ENCODE data around the gene OSBPL5.

DNA sequence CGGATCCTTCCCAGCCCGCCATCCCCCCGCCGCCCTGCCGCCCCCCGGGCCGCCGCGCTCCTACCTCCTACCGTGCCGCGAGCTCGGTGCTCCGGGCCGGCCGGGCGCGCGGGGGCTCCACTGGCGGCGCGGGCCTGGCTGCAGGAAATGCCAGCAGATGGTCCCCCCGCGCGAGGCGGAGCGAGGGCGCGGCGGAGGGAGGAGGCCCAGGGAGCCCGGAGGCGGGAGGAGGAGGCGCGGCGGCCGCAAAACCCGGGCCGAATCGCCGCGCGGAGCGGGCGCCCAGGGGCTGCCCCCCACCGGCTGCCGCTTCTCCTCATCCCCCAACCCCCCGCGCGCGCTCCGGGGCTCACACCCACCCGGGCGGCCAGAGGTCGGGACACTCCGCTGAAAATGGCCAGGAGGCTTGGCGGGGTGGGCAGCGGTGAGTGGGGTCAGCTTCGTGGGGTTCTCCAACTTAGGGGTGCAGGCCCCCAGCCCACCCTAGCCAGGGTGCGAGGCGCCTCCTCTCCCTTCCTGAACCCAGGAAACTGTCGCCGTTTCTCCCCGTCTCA lies at the start of gene OSBPL5:
- TF ChIP-seq, protein P1, sequence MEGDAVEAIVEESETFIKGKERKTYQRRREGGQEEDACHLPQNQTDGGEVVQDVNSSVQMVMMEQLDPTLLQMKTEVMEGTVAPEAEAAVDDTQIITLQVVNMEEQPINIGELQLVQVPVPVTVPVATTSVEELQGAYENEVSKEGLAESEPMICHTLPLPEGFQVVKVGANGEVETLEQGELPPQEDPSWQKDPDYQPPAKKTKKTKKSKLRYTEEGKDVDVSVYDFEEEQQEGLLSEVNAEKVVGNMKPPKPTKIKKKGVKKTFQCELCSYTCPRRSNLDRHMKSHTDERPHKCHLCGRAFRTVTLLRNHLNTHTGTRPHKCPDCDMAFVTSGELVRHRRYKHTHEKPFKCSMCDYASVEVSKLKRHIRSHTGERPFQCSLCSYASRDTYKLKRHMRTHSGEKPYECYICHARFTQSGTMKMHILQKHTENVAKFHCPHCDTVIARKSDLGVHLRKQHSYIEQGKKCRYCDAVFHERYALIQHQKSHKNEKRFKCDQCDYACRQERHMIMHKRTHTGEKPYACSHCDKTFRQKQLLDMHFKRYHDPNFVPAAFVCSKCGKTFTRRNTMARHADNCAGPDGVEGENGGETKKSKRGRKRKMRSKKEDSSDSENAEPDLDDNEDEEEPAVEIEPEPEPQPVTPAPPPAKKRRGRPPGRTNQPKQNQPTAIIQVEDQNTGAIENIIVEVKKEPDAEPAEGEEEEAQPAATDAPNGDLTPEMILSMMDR (conservative IDR thresholded peaks at IDR 0.05 in 1 of 2, IDR thresholded peaks at IDR 0.05 in 1 of 2; ENCODE audit: low read depth in 1 of 2, low read length in 2 of 2) = no peak
- no peak for TF ChIP-seq EZH2 (IDR thresholded peaks at IDR 0.05; ENCODE audit: low read length, missing control alignments)
